Inferior parietal cortex (tissue), 1 donor: ENCODE results near the gene CLASP2.
A peak's percentile ranks its signal among the peaks of the same experiment; 100 is the strongest.
"Not testable (repeated sequence)": the region's sequence is repeated elsewhere in the genome, so short reads cannot be mapped to it uniquely, and the experiment has no call there.

Experiments
- DNase-seq: peaks from one replicate; pipeline ENCODE4 v3.0.0-alpha.2; 2016; ENCODE audit errors: extremely low spot score

The CLASP2 gene

GRCh38 chr3:33717866-33718594 is at the start of gene CLASP2:
Gene CLASP2, minus strand, starts transcription at chr3:33718254. Its CDS starts 252 bp downstream, at chr3:33718002.
- DNase-seq = peak; percentile 75

- DNase-seq = no peak
These were observed 40.8 kb upstream of the CLASP2 start for GRCh38 chr3:33758864-33759263.

GRCh38 chr3:33758281-33758680 is 40.2 kb upstream of the CLASP2 start:
- no peak for DNase-seq

GRCh38 chr3:33754391-33754790 is 36.3 kb upstream of the CLASP2 start:
- DNase-seq = not testable (repeated sequence)

- DNase-seq = no peak
These were observed 33.3 kb upstream of the CLASP2 start for GRCh38 chr3:33751336-33751735.

- no peak for DNase-seq
These were observed 32.1 kb upstream of the CLASP2 start for GRCh38 chr3:33750211-33750548.

- DNase-seq = no peak
These were observed 31.6 kb upstream of the CLASP2 start for GRCh38 chr3:33749546-33750210.

GRCh38 chr3:33746416-33747116 is 28.5 kb upstream of the CLASP2 start:
- DNase-seq = no peak

GRCh38 chr3:33737146-33737545 is 19.1 kb upstream of the CLASP2 start:
- DNase-seq = no peak

- no peak for DNase-seq
These were observed 14.3 kb upstream of the CLASP2 start for GRCh38 chr3:33732394-33732793.

- no peak for DNase-seq
These were observed 11.9 kb upstream of the CLASP2 start for GRCh38 chr3:33729993-33730392.

- DNase-seq = no peak
These were observed 6.2 kb upstream of the CLASP2 start for GRCh38 chr3:33724256-33724655.

GRCh38 chr3:33722626-33723370 is 4.7 kb upstream of the CLASP2 start:
- DNase-seq = no peak

GRCh38 chr3:33722191-33722590 is 4.1 kb upstream of the CLASP2 start:
- no peak for DNase-seq

- DNase-seq = no peak
These were observed 497 bp upstream of the CLASP2 start for GRCh38 chr3:33718595-33718907.

- peak; percentile 25 for DNase-seq
These were observed 513 bp downstream of the CLASP2 start for GRCh38 chr3:33717616-33717865.

- DNase-seq = peak; percentile 34
These were observed 1.8 kb downstream of the CLASP2 start for GRCh38 chr3:33716227-33716626.

GRCh38 chr3:33711100-33711499 is 7.0 kb downstream of the CLASP2 start:
- no peak for DNase-seq

GRCh38 chr3:33706056-33706455 is 12.0 kb downstream of the CLASP2 start:
- no peak for DNase-seq

GRCh38 chr3:33704891-33705290 is 13.2 kb downstream of the CLASP2 start:
- no peak for DNase-seq

- DNase-seq = no peak
These were observed 18.8 kb downstream of the CLASP2 start for GRCh38 chr3:33699275-33699674.

GRCh38 chr3:33694944-33695343 is 23.1 kb downstream of the CLASP2 start:
- no peak for DNase-seq

GRCh38 chr3:33690341-33690740 is 27.7 kb downstream of the CLASP2 start:
- no peak for DNase-seq
